SK-N-SH treated with all-trans-retinoic acid at 6 μM for 48 hours (cell line): Measurements from ENCODE around the gene KRTAP5-10.

Experiments
- BACH2 ChIP-seq: fragments of 250-450 bp; sonication (Bioruptor Pico); IDR thresholded peaks from 2 replicates; pipeline ENCODE4 v1.9.0; 2021; ENCODE audit warnings: mild to moderate bottlenecking, borderline replicate concordance
- CSDC2 ChIP-seq: fragments of 250-450 bp; sonication (Bioruptor Pico); IDR thresholded peaks from 2 replicates; pipeline ENCODE4 v1.5.0; 2020; ENCODE audit warnings: mild to moderate bottlenecking, moderate library complexity
- ESRRG ChIP-seq: fragments of 250-450 bp; sonication (Bioruptor Pico); IDR thresholded peaks from 2 replicates; pipeline ENCODE4 v1.6.1; 2021; ENCODE audit warnings: mild to moderate bottlenecking
- GLIS3 ChIP-seq: fragments of 250-450 bp; sonication (Bioruptor Pico); IDR thresholded peaks from 2 replicates; pipeline ENCODE4 v1.5.0; 2020; ENCODE audit warnings: mild to moderate bottlenecking, moderate library complexity
- RARB ChIP-seq: fragments of 250-450 bp; sonication (Bioruptor Pico); IDR thresholded peaks from 2 replicates; pipeline ENCODE4 v1.8.0; 2021; ENCODE audit warnings: mild to moderate bottlenecking, moderate library complexity
- SNAI2 ChIP-seq: fragments of 250-450 bp; sonication (Bioruptor Pico); IDR thresholded peaks from 2 replicates; pipeline ENCODE4 v1.5.0; 2020; ENCODE audit warnings: mild to moderate bottlenecking, moderate library complexity
- ZC3H10 ChIP-seq: fragments of 250-450 bp; sonication (Bioruptor Pico); IDR thresholded peaks from 2 replicates; pipeline ENCODE4 v1.5.1; 2021; ENCODE audit warnings: mild to moderate bottlenecking, moderate library complexity
- ZFP3 ChIP-seq: fragments of 250-450 bp; sonication (Bioruptor Pico); IDR thresholded peaks from 2 replicates; pipeline ENCODE4 v1.5.0; 2020; ENCODE audit warnings: mild to moderate bottlenecking, moderate library complexity
- ZFP30 ChIP-seq: fragments of 450-650 bp; formaldehyde crosslinking; IDR thresholded peaks from 2 replicates; pipeline ENCODE4 v1.5.0; 2022; ENCODE audit warnings: mild to moderate bottlenecking, moderate library complexity
- ZNF70 ChIP-seq: fragments of 450-650 bp; formaldehyde crosslinking; IDR thresholded peaks from 2 replicates; pipeline ENCODE4 v1.5.0; 2020; ENCODE audit warnings: mild to moderate bottlenecking, moderate library complexity
- ZNF8 ChIP-seq: fragments of 450-650 bp; formaldehyde crosslinking; IDR thresholded peaks from 2 replicates; pipeline ENCODE4 v1.5.0; 2020; ENCODE audit warnings: mild to moderate bottlenecking, moderate library complexity
- TF ChIP-seq, protein P1 (sequence below): fragments of 250-450 bp; sonication (Bioruptor Pico); IDR thresholded peaks from 2 replicates; pipeline ENCODE4 v1.5.1; 2020; ENCODE audit warnings: low read depth, mild to moderate bottlenecking, moderate library complexity
- TF ChIP-seq, protein P2 (sequence below): fragments of 250-450 bp; sonication (Bioruptor Pico); IDR thresholded peaks from 2 replicates; pipeline ENCODE4 v1.8.0; 2020; ENCODE audit warnings: mild to moderate bottlenecking, moderate library complexity, borderline replicate concordance
- TF ChIP-seq, protein P3 (sequence below): fragments of 250-450 bp; sonication (Bioruptor Pico); IDR thresholded peaks from 2 replicates; pipeline ENCODE4 v1.5.0; 2020; ENCODE audit warnings: mild to moderate bottlenecking, moderate library complexity

DNA sequence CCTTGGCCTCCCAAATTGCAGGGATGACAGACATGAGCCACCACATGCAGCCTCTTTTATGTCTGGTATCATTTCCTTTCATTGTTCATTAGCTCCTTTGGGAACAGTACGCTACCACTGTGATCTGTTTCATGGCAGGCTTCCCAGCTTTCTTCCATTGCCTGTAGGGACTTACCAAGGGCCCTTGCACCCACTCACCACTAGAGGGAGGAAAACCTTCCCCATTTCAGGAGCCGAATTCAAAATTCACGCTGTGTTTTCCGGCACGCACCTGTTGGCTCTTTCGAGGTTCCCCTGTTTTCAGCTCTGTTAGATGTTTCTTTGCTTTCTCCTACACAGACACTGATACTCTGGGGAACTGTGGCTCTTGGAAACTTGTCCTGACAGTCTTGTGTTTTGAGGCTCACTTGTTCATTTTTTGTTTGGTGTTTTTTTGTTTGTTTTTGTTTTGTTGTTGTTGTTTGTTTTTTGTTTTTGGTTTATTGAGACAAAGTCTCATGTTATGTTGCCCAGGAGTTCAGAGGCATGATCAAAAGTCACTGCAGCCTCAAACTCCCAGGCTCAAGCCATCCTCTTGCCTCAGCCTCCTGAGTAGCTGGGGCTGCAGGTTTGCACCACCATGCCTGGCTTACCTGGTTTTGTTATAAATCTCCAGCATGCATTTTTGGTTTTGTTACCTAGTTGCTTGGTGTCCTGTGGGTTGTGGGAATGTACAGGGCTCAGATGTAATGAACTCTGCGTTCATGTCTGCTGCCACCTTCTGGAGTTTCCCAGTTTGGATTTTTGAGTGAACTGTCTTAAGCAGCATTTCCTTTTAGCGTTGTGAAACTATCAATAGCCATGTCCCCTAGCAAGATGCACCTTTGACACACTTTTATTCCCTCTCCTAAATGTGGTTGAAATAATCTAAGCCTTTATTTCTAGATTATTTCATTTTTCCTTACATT lies 15.0 kb downstream of the KRTAP5-10 start:
- TF ChIP-seq, protein P1, sequence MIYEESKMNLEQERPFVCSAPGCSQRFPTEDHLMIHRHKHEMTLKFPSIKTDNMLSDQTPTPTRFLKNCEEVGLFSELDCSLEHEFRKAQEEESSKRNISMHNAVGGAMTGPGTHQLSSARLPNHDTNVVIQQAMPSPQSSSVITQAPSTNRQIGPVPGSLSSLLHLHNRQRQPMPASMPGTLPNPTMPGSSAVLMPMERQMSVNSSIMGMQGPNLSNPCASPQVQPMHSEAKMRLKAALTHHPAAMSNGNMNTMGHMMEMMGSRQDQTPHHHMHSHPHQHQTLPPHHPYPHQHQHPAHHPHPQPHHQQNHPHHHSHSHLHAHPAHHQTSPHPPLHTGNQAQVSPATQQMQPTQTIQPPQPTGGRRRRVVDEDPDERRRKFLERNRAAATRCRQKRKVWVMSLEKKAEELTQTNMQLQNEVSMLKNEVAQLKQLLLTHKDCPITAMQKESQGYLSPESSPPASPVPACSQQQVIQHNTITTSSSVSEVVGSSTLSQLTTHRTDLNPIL, result no peak
- TF ChIP-seq ZFP30 (CRISPR knock-in tag) (no peak), SNAI2 (no peak), ZNF70 (CRISPR knock-in tag) (no peak), ZNF8 (CRISPR knock-in tag) (no peak), ESRRG (CRISPR knock-in tag) (no peak), ZFP3 (CRISPR knock-in tag) (no peak), BACH2 (CRISPR knock-in tag) (no peak), ZC3H10 (CRISPR knock-in tag) (no peak), GLIS3 (no peak), CSDC2 (CRISPR knock-in tag) (no peak), RARB (CRISPR knock-in tag) (no peak)
- TF ChIP-seq, protein P2, sequence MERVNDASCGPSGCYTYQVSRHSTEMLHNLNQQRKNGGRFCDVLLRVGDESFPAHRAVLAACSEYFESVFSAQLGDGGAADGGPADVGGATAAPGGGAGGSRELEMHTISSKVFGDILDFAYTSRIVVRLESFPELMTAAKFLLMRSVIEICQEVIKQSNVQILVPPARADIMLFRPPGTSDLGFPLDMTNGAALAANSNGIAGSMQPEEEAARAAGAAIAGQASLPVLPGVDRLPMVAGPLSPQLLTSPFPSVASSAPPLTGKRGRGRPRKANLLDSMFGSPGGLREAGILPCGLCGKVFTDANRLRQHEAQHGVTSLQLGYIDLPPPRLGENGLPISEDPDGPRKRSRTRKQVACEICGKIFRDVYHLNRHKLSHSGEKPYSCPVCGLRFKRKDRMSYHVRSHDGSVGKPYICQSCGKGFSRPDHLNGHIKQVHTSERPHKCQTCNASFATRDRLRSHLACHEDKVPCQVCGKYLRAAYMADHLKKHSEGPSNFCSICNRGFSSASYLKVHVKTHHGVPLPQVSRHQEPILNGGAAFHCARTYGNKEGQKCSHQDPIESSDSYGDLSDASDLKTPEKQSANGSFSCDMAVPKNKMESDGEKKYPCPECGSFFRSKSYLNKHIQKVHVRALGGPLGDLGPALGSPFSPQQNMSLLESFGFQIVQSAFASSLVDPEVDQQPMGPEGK, result no peak
- TF ChIP-seq, protein P3, sequence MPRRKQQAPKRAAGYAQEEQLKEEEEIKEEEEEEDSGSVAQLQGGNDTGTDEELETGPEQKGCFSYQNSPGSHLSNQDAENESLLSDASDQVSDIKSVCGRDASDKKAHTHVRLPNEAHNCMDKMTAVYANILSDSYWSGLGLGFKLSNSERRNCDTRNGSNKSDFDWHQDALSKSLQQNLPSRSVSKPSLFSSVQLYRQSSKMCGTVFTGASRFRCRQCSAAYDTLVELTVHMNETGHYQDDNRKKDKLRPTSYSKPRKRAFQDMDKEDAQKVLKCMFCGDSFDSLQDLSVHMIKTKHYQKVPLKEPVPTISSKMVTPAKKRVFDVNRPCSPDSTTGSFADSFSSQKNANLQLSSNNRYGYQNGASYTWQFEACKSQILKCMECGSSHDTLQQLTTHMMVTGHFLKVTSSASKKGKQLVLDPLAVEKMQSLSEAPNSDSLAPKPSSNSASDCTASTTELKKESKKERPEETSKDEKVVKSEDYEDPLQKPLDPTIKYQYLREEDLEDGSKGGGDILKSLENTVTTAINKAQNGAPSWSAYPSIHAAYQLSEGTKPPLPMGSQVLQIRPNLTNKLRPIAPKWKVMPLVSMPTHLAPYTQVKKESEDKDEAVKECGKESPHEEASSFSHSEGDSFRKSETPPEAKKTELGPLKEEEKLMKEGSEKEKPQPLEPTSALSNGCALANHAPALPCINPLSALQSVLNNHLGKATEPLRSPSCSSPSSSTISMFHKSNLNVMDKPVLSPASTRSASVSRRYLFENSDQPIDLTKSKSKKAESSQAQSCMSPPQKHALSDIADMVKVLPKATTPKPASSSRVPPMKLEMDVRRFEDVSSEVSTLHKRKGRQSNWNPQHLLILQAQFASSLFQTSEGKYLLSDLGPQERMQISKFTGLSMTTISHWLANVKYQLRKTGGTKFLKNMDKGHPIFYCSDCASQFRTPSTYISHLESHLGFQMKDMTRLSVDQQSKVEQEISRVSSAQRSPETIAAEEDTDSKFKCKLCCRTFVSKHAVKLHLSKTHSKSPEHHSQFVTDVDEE (CRISPR knock-in tag), result no peak
